RPMI7951 (cell line): ENCODE results near the gene GRID1. TPM values are rescaled to one million over a fixed set of nuclear protein-coding genes. Genes with fewer than 3 reads are reported as not detected.
"Not testable (repeated sequence)": the region's sequence is repeated elsewhere in the genome, so short reads cannot be mapped to it uniquely, and the experiment has no call there.

Experiments used
- DNase-seq: peaks from one replicate; pipeline ENCODE4 v3.0.0-alpha.2; 2012; ENCODE audit warnings: low read depth
- total RNA-seq: library from RNA; depleted of rRNA; stranded (reverse); fragments of >200 nt; shearing (Covaris generic); gene quantifications from 2 replicates; pipeline ENCODE4 v1.2.3, GENCODE V29; 2014

The GRID1 gene
- total RNA-seq, 1 experiment from 2014 or later = not detected

- no peak for DNase-seq
These were observed 630.6 kb downstream of the GRID1 start for GRCh38 chr10:85735997-85736396.

GRCh38 chr10:85734791-85735190 lies 631.8 kb downstream of the GRID1 start:
- DNase-seq = no peak

GRCh38 chr10:85724215-85724614 lies 642.4 kb downstream of the GRID1 start:
- DNase-seq = no peak

- DNase-seq = no peak
These were observed 645.5 kb downstream of the GRID1 start for GRCh38 chr10:85720931-85721590.

GRCh38 chr10:85719408-85719807 lies 647.2 kb downstream of the GRID1 start:
- no peak for DNase-seq

GRCh38 chr10:85713885-85714284 lies 652.7 kb downstream of the GRID1 start:
- no peak for DNase-seq

GRCh38 chr10:85702768-85703167 lies 663.8 kb downstream of the GRID1 start:
- DNase-seq = no peak

- not testable (repeated sequence) for DNase-seq
These were observed 667.5 kb downstream of the GRID1 start for GRCh38 chr10:85699066-85699465.

GRCh38 chr10:85696893-85697292 lies 669.7 kb downstream of the GRID1 start:
- DNase-seq = no peak

GRCh38 chr10:85682621-85683020 lies 684.0 kb downstream of the GRID1 start:
- DNase-seq = no peak

GRCh38 chr10:85679710-85680109 lies 686.9 kb downstream of the GRID1 start:
- DNase-seq = no peak

GRCh38 chr10:85679061-85679460 lies 687.5 kb downstream of the GRID1 start:
- no peak for DNase-seq

- DNase-seq = no peak
These were observed 691.7 kb downstream of the GRID1 start for GRCh38 chr10:85674851-85675250.

- DNase-seq = no peak
These were observed 693.3 kb downstream of the GRID1 start for GRCh38 chr10:85673270-85673669.

GRCh38 chr10:85671530-85671929 lies 695.1 kb downstream of the GRID1 start:
- DNase-seq = no peak

- DNase-seq = no peak
These were observed 698.1 kb downstream of the GRID1 start for GRCh38 chr10:85668522-85668921.

- no peak for DNase-seq
These were observed 698.9 kb downstream of the GRID1 start for GRCh38 chr10:85667638-85668233.

- no peak for DNase-seq
These were observed 699.6 kb downstream of the GRID1 start for GRCh38 chr10:85666987-85667386.

GRCh38 chr10:85666102-85666501 lies 700.5 kb downstream of the GRID1 start:
- DNase-seq = no peak

GRCh38 chr10:85665681-85666080 lies 700.9 kb downstream of the GRID1 start:
- no peak for DNase-seq

GRCh38 chr10:85665078-85665477 lies 701.5 kb downstream of the GRID1 start:
- DNase-seq = no peak

- DNase-seq = no peak
These were observed 705.5 kb downstream of the GRID1 start for GRCh38 chr10:85661123-85661522.

GRCh38 chr10:85659331-85659730 lies 707.3 kb downstream of the GRID1 start:
- no peak for DNase-seq

- DNase-seq = no peak
These were observed 708.1 kb downstream of the GRID1 start for GRCh38 chr10:85658518-85658917.
